GM23338 (cell line): ENCODE results near the gene TJP2. TPM values are rescaled to one million over a fixed set of nuclear protein-coding genes. Genes with fewer than 3 reads are reported as not detected.

ENCODE experiments used
- ATAC-seq: fragments of 200-7000 bp; cut with Tn5 transposase; 3 replicates; pipeline ENCODE4 v1.9.1; 2020
- DNase-seq: peaks from one replicate; pipeline ENCODE4 v3.0.0-alpha.2; 2015; ENCODE audit warnings: low spot score
- H2AFZ ChIP-seq: fragments of 200-600 bp; sonication (generic); 2 replicates; pipeline ENCODE4 v1.8.0; 2016; ENCODE audit warnings: antibody characterized with exemption, mild to moderate bottlenecking, moderate library complexity
- H3F3A ChIP-seq: fragments of 200-600 bp; sonication (generic); replicated peaks from 2 replicates; pipeline ENCODE4 v1.8.0; 2017; ENCODE audit warnings: antibody characterized with exemption, mixed run types, low read depth
- H3K27ac ChIP-seq: fragments of 200-600 bp; sonication (generic); 2 replicates; pipeline ENCODE4 v1.6.1; 2016; ENCODE audit warnings: low read depth
- H3K27me3 ChIP-seq: fragments of 200-600 bp; sonication (generic); 2 replicates; pipeline ENCODE4 v1.8.0; 2016; ENCODE audit warnings: mild to moderate bottlenecking, mixed run types, moderate library complexity; ENCODE audit not compliant: insufficient read depth
- H3K36me3 ChIP-seq: fragments of 200-600 bp; sonication (generic); 2 replicates; pipeline ENCODE4 v1.8.0; 2016; ENCODE audit warnings: mild to moderate bottlenecking; ENCODE audit not compliant: insufficient read depth
- H3K4me1 ChIP-seq: fragments of 200-600 bp; sonication (generic); 2 replicates; pipeline ENCODE4 v1.8.0; 2016; ENCODE audit warnings: mild to moderate bottlenecking, moderate library complexity; ENCODE audit not compliant: insufficient read depth
- H3K4me2 ChIP-seq: fragments of 200-600 bp; sonication (generic); 2 replicates; pipeline ENCODE4 v1.7.1; 2017; ENCODE audit warnings: mixed run types
- H3K4me3 ChIP-seq: fragments of 200-600 bp; sonication (generic); 2 replicates; pipeline ENCODE4 v1.6.1; 2016; ENCODE audit warnings: mixed run types
- H3K79me2 ChIP-seq: fragments of 200-600 bp; sonication (generic); replicated peaks from 2 replicates; pipeline ENCODE4 v1.8.0; 2017; ENCODE audit warnings: mild to moderate bottlenecking; ENCODE audit not compliant: insufficient read depth
- H3K9me2 ChIP-seq: fragments of 200-600 bp; sonication (generic); 2 replicates; pipeline ENCODE4 v1.8.0; 2017; ENCODE audit not compliant: insufficient read depth
- H4K20me1 ChIP-seq: fragments of 200-600 bp; sonication (generic); replicated peaks from 2 replicates; pipeline ENCODE4 v1.8.0; 2017; ENCODE audit warnings: mild to moderate bottlenecking; ENCODE audit not compliant: insufficient read depth
- H3K27ac Mint-ChIP-seq: 2 replicates; pipeline ENCODE4 v1.8.0; 2020; ENCODE audit warnings: inconsistent platforms, mild to moderate bottlenecking, moderate library complexity, mixed read lengths
- H3K27me3 Mint-ChIP-seq: 3 replicates; pipeline ENCODE4 v1.8.0; 2022; ENCODE audit warnings: low read depth, mild to moderate bottlenecking, moderate library complexity, mixed read lengths, inconsistent platforms; ENCODE audit not compliant: insufficient read depth, poor library complexity
- H3K36me3 Mint-ChIP-seq: 3 replicates; pipeline ENCODE4 v1.8.0; 2021; ENCODE audit warnings: low read depth, mild to moderate bottlenecking, inconsistent platforms, moderate library complexity, mixed read lengths
- H3K4me1 Mint-ChIP-seq: 3 replicates; pipeline ENCODE4 v1.8.0; 2020; ENCODE audit warnings: mild to moderate bottlenecking, inconsistent platforms, mixed read lengths
- H3K4me3 Mint-ChIP-seq: 3 replicates; pipeline ENCODE4 v1.8.0; 2021; ENCODE audit warnings: moderate library complexity, mild to moderate bottlenecking, inconsistent platforms, mixed read lengths
- H3K9me3 Mint-ChIP-seq: 3 replicates; pipeline ENCODE4 v1.8.0; 2020; ENCODE audit warnings: moderate library complexity, mild to moderate bottlenecking, inconsistent platforms, mixed read lengths
- CREB1 ChIP-seq: fragments of 250-450 bp; sonication (Bioruptor Pico); IDR thresholded peaks from 2 replicates; pipeline ENCODE4 v1.5.0; 2020; ENCODE audit warnings: low read depth, mild to moderate bottlenecking, moderate library complexity
- EZH2phosphoT487 ChIP-seq: fragments of 200-600 bp; sonication (generic); IDR thresholded peaks from one replicate; pipeline ENCODE4 v1.8.1; 2018; ENCODE audit warnings: antibody characterized with exemption; ENCODE audit not compliant: unreplicated experiment
- JUNB ChIP-seq: IDR thresholded peaks from one replicate; pipeline ENCODE4 v1.6.1; 2016; ENCODE audit warnings: antibody characterized with exemption; ENCODE audit not compliant: unreplicated experiment
- NANOG ChIP-seq: IDR thresholded peaks from 2 replicates; pipeline ENCODE4 v1.6.1; 2016; ENCODE audit warnings: antibody characterized with exemption, borderline replicate concordance
- POLR2AphosphoS5 ChIP-seq: IDR thresholded peaks from 2 replicates; pipeline ENCODE4 v1.6.1; 2016; ENCODE audit warnings: antibody characterized with exemption, low read depth
- ZNF114 ChIP-seq: fragments of 250-450 bp; sonication (Bioruptor Pico); IDR thresholded peaks from 2 replicates; pipeline ENCODE4 v1.5.0; 2020; ENCODE audit warnings: mild to moderate bottlenecking, moderate library complexity
- ZNF462 ChIP-seq: fragments of 250-450 bp; sonication (Bioruptor Pico); IDR thresholded peaks from 2 replicates; pipeline ENCODE4 v1.5.0; 2020; ENCODE audit warnings: mild to moderate bottlenecking, moderate library complexity
- polyA plus RNA-seq: library from polyadenylated mRNA; unstranded; fragments of >200 nt; fragmentation: Nextera tagmentation; extraction: Ambion mirVana; gene quantifications from 2 replicates; pipeline ENCODE4 v1.2.1, GENCODE V29; 2016
- total RNA-seq: library from RNA; depleted of rRNA; stranded (reverse); fragments of >200 nt; shearing (Covaris generic); gene quantifications from 2 replicates; pipeline ENCODE4 v1.2.3, GENCODE V29; 2014
- TF ChIP-seq, protein P1 (sequence below): IDR thresholded peaks from one replicate; pipeline ENCODE4 v1.6.1; 2018; ENCODE audit warnings: antibody characterized with exemption; ENCODE audit not compliant: unreplicated experiment

TJP2 gene
- total and polyA plus RNA-seq, 2 experiments from 2014 or later: 37.6 to 234 TPM

GRCh38 chr9:69283003-69283402 is 108.9 kb downstream of the TJP2 start:
- H3K27ac ChIP-seq: peak overlapping the region; percentile 32
- no peak overlapping the region for H2AFZ ChIP-seq
- H3K27ac Mint-ChIP-seq: peak overlapping the region; percentile 23; the same call in 1 of the 2 replicates
- H3K4me2 ChIP-seq: peak overlapping the region; percentile 27
- H3K4me1 Mint-ChIP-seq: peaks cover 23% of the 10 kb centered on the region; the same call in 2 of the 3 replicates
- no peaks in the 10 kb centered on the region for H3K36me3 ChIP-seq
- peaks cover 22% of the 10 kb centered on the region for H3K4me1 ChIP-seq
- H3K36me3 Mint-ChIP-seq: peaks cover 7% of the 10 kb centered on the region; the same call in 2 of the 3 replicates
- ATAC-seq (peak; percentile 84), DNase-seq (peak; percentile 16)
- no peaks in the 10 kb centered on the region for H3F3A ChIP-seq
- H3K27me3 ChIP-seq: no peaks in the 10 kb centered on the region
- H3K79me2 ChIP-seq: no peaks in the 10 kb centered on the region
- H3K9me3 Mint-ChIP-seq: peaks cover 13% of the 10 kb centered on the region; the same call in 2 of the 3 replicates
- no peaks in the 10 kb centered on the region for H3K9me2 ChIP-seq
- H3K4me3 ChIP-seq: no peak overlapping the region
- no peaks in the 10 kb centered on the region for H3K27me3 Mint-ChIP-seq
- H4K20me1 ChIP-seq: no peaks in the 10 kb centered on the region
- no peak overlapping the region; the same call in 2 of the 3 replicates for H3K4me3 Mint-ChIP-seq
- TF ChIP-seq ZNF114 (no peak), NANOG (peak; percentile 83; the same call in 1 of the 2 replicates), POLR2AphosphoS5 (no peak), ZNF462 (CRISPR knock-in tag) (peak; percentile 100), EZH2phosphoT487 (no peak), JUNB (no peak), CREB1 (no peak)
- TF ChIP-seq, protein P1, sequence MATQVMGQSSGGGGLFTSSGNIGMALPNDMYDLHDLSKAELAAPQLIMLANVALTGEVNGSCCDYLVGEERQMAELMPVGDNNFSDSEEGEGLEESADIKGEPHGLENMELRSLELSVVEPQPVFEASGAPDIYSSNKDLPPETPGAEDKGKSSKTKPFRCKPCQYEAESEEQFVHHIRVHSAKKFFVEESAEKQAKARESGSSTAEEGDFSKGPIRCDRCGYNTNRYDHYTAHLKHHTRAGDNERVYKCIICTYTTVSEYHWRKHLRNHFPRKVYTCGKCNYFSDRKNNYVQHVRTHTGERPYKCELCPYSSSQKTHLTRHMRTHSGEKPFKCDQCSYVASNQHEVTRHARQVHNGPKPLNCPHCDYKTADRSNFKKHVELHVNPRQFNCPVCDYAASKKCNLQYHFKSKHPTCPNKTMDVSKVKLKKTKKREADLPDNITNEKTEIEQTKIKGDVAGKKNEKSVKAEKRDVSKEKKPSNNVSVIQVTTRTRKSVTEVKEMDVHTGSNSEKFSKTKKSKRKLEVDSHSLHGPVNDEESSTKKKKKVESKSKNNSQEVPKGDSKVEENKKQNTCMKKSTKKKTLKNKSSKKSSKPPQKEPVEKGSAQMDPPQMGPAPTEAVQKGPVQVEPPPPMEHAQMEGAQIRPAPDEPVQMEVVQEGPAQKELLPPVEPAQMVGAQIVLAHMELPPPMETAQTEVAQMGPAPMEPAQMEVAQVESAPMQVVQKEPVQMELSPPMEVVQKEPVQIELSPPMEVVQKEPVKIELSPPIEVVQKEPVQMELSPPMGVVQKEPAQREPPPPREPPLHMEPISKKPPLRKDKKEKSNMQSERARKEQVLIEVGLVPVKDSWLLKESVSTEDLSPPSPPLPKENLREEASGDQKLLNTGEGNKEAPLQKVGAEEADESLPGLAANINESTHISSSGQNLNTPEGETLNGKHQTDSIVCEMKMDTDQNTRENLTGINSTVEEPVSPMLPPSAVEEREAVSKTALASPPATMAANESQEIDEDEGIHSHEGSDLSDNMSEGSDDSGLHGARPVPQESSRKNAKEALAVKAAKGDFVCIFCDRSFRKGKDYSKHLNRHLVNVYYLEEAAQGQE: no peak
